ENCODE results near the gene ZNF644. TPM values are rescaled to one million over a fixed set of nuclear protein-coding genes. Genes with fewer than 3 reads are reported as not detected.

Gene ZNF644
- total RNA-seq, 4 donors from 2014 or later = 30.5 to 61.7 (median 34.6) TPM

DNA sequence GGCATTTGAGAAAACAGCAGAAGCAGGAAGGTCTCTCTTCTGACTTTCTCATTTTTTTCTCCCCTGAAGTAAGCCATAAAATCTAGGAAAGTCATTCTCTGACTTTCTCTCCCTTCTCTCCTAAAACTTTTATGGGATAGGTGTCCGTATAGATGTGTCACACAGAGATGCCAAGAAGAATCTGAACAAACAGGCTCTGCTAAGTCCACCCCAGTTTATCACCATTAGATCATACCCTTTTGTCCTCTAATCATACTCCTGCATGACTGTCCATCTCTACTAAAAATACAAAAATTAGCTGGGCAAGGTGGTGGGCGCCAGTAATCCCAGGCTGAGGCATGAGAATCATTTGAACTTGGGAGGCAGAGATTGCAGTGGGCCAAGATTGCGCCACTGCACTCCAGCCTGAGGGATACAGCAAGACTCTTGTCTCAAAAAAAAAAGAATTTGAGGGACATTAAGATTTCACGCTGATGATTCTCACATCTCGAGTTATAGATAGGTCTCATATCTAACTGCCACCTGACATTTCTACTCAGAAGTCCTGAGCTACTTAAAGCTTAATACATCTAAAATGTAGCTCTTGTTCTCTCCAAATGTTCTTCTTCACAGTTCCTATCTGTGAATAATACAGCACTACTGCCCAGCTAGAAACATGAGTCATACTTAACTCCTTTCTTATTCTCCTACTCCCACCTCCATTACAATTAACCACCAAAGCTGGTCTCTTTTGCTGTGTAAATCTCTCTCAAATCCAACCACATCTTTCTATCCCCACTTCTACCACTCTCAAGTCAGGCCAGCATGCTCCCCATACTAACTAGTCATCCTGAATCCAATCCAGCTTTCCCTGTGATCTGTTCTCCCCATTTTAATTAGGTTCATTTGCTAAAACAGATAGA lies 47.7 kb downstream of the ZNF644 start:
- in situ Hi-C loops (cut with MboI; ENCODE audit: low sequenced_read_pairs in 4 of 4) = loop anchor here in 3 of 4 donors (25.0 kb wide), 3 partner anchors 112 to 387 kb away; partner anchors contain the start of gene BARHL2 (in 1 of the 3)
- H3K27ac ChIP-seq = peak overlapping the region in 1 of 4 donors; percentile 27

DNA sequence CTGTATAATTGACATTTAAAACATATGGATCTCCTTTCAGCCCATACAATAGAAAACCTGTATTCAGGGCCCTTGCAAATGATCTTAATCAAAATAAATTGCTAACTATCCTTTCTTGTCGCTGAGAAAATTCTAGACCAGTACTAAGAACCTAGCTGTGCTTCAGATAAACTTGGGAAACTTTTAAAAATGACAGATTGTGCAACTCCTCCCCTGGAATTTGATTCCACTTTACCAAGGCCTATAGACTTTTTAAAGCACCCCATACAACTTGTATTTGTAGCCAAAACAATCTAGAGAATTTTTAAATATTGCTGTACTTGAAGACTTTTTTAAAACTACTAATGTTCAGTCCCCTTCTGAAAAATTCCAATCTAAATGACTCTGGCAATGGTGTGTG lies 51.6 kb downstream of the ZNF644 start:
- no peak for DNase-seq
- TF ChIP-seq, protein P1, sequence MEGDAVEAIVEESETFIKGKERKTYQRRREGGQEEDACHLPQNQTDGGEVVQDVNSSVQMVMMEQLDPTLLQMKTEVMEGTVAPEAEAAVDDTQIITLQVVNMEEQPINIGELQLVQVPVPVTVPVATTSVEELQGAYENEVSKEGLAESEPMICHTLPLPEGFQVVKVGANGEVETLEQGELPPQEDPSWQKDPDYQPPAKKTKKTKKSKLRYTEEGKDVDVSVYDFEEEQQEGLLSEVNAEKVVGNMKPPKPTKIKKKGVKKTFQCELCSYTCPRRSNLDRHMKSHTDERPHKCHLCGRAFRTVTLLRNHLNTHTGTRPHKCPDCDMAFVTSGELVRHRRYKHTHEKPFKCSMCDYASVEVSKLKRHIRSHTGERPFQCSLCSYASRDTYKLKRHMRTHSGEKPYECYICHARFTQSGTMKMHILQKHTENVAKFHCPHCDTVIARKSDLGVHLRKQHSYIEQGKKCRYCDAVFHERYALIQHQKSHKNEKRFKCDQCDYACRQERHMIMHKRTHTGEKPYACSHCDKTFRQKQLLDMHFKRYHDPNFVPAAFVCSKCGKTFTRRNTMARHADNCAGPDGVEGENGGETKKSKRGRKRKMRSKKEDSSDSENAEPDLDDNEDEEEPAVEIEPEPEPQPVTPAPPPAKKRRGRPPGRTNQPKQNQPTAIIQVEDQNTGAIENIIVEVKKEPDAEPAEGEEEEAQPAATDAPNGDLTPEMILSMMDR (IDR thresholded peaks at IDR 0.05 in 4 of 5, conservative IDR thresholded peaks at IDR 0.05 in 1 of 5) = no peak
- TF ChIP-seq POLR2A (IDR thresholded peaks at IDR 0.05) = no peak
- Histone ChIP-seq H3K27me3 (no peaks in the 10 kb centered on the region), H3K4me3 (no peak overlapping the region), H3K36me3 (no peaks in the 10 kb centered on the region), H3K27ac (no peak overlapping the region), H3K4me1 (peaks cover 0 to 12% of the 10 kb centered on the region in 2 donors), H3K9me3 (no peaks in the 10 kb centered on the region)
- no peak for ATAC-seq
- in situ Hi-C loops (cut with MboI; ENCODE audit: low sequenced_read_pairs in 4 of 4) (loop anchor here in 3 of 4 donors (25.0 kb wide), 3 partner anchors 108 to 383 kb away; partner anchors contain the start of gene BARHL2 (in 1 of the 3)), intact Hi-C loops (cut with DNase I; ENCODE audit: low total_unique reads) (no loop called here)

More for the DNA sequence above, 47.7 kb downstream of the ZNF644 start:
- no peak for DNase-seq
- intact Hi-C loops (cut with DNase I; ENCODE audit: low total_unique reads) = no loop called here
- no peaks in the 10 kb centered on the region for H3K36me3 ChIP-seq
- H3K27me3 ChIP-seq = no peaks in the 10 kb centered on the region
- H3K4me1 ChIP-seq = peaks cover 0 to 10% of the 10 kb centered on the region in 2 donors
- TF ChIP-seq POLR2A (IDR thresholded peaks at IDR 0.05) = no peak
- TF ChIP-seq, protein P1 (IDR thresholded peaks at IDR 0.05 in 4 of 5, conservative IDR thresholded peaks at IDR 0.05 in 1 of 5) = no peak
- no peak for ATAC-seq
- H3K9me3 ChIP-seq = no peaks in the 10 kb centered on the region
- no peak overlapping the region for H3K4me3 ChIP-seq

DNA sequence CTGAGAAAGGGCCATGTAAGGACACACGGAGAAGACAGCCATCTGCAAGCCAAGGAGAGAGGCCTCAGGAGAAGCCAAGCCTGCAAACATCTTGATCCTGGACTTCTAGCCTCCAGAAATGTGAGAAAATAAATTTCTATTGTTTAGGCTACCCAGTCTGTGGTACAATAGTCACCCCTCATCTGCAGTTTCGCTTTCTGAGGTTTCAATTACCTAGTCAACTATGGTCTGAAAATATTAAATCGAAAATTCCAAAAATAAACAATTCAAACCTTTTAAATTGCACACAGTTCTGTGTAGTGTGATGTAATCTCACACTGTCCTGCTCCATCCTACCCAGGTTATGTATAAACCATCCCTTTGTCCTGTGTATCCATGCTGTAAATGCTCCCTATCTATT lies 52.6 kb downstream of the ZNF644 start:
- no peak for TF ChIP-seq POLR2A (IDR thresholded peaks at IDR 0.05)
- TF ChIP-seq, protein P1 (IDR thresholded peaks at IDR 0.05 in 4 of 5, conservative IDR thresholded peaks at IDR 0.05 in 1 of 5) = no peak
- intact Hi-C loops (cut with DNase I; ENCODE audit: low total_unique reads) = no loop called here
- no peaks in the 10 kb centered on the region for H3K27me3 ChIP-seq
- in situ Hi-C loops (cut with MboI; ENCODE audit: low sequenced_read_pairs in 4 of 4) = loop anchor here in 3 of 4 donors (10.0 to 25.0 kb wide), 5 partner anchors 107 to 394 kb away; partner anchors contain the start of gene BARHL2 (in 1 of the 3)
- H3K36me3 ChIP-seq = no peaks in the 10 kb centered on the region
- no peak for DNase-seq
- no peaks in the 10 kb centered on the region for H3K9me3 ChIP-seq
- H3K4me3 ChIP-seq = no peak overlapping the region
- H3K27ac ChIP-seq = no peak overlapping the region
- H3K4me1 ChIP-seq = peaks cover 4 to 21% of the 10 kb centered on the region in 2 donors
- no peak for ATAC-seq

DNA sequence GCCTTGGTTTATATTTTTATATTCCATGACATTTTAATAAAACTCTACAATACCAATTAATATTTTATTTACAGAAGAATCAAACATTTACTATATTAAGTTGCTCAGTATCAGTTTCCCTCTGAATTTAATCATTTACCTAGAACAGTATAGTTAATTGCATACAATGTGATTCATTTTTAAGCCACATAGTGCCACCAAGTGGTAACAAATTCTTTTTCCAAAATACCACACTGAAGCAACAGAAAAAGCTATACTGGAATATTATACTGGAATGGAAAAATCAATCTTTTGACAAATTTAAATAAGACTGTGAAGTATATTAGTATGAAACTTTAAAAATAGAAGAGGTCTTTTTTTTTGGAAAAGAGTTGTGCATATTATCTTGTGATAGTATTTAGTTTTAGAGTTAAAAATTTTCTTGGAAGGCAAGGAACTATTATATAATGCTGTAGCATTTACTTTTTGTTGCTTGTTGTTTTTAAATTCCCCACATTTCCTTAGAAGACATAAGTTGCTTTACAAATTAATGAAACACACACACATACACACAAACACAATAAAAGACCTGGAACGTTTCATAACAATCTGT lies 57.3 kb downstream of the ZNF644 start:
- in situ Hi-C loops (cut with MboI; ENCODE audit: low sequenced_read_pairs in 4 of 4) = loop anchor here in 3 of 4 donors (10.0 to 25.0 kb wide), 5 partner anchors 102 to 390 kb away; partner anchors contain the start of gene BARHL2 (in 1 of the 3)
- no peak overlapping the region for H3K27ac ChIP-seq
- ATAC-seq (no peak), DNase-seq (no peak)
- no peaks in the 10 kb centered on the region for H3K36me3 ChIP-seq
- H3K4me1 ChIP-seq = peaks cover 39 to 42% of the 10 kb centered on the region in 2 donors
- H3K9me3 ChIP-seq = no peaks in the 10 kb centered on the region
- TF ChIP-seq POLR2A (IDR thresholded peaks at IDR 0.05) = no peak
- TF ChIP-seq, protein P1 (IDR thresholded peaks at IDR 0.05 in 4 of 5, conservative IDR thresholded peaks at IDR 0.05 in 1 of 5) = peak in 3 of 5 experiments; percentile 34 to 51 (median 43)
- no peaks in the 10 kb centered on the region for H3K27me3 ChIP-seq
- H3K4me3 ChIP-seq = no peak overlapping the region
- intact Hi-C loops (cut with DNase I; ENCODE audit: low total_unique reads) = loop anchor here (2.0 to 5.0 kb wide), 3 partner anchors 56 to 242 kb away; no protein-coding TSS in a partner anchor

All from gastrocnemius medialis (tissue), 4 donors.